RKO (cell line): ENCODE results near the gene PACS2.
A peak's percentile ranks its signal among the peaks of the same experiment; 100 is the strongest.
"Not testable (repeated sequence)": the region's sequence is repeated elsewhere in the genome, so short reads cannot be mapped to it uniquely, and the experiment has no call there.

ENCODE experiments used
- DNase-seq: peaks from one replicate; pipeline ENCODE4 v3.0.0-alpha.2; 2016; ENCODE audit warnings: low spot score

The PACS2 gene

DNA sequence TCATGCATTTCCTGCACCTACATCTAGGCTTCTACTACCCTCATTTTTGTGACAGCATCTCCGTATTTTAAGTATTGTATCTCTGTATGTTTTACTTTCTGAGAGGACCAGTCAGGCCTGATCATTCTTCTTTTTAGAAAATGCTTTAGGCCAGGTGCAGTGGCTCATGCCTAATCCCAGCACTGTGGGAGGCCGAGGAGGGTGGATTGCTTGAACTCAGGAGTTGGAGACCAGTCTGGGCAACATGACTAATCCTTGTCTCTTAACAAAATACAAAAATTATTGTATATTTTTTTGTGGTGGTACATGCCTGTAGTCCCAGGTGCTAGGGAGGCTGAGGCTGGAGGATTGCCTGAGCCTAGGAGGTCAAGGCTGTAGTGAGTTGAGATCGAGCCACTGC, 36.9 kb downstream of the PACS2 start:
- no peak for DNase-seq

DNA sequence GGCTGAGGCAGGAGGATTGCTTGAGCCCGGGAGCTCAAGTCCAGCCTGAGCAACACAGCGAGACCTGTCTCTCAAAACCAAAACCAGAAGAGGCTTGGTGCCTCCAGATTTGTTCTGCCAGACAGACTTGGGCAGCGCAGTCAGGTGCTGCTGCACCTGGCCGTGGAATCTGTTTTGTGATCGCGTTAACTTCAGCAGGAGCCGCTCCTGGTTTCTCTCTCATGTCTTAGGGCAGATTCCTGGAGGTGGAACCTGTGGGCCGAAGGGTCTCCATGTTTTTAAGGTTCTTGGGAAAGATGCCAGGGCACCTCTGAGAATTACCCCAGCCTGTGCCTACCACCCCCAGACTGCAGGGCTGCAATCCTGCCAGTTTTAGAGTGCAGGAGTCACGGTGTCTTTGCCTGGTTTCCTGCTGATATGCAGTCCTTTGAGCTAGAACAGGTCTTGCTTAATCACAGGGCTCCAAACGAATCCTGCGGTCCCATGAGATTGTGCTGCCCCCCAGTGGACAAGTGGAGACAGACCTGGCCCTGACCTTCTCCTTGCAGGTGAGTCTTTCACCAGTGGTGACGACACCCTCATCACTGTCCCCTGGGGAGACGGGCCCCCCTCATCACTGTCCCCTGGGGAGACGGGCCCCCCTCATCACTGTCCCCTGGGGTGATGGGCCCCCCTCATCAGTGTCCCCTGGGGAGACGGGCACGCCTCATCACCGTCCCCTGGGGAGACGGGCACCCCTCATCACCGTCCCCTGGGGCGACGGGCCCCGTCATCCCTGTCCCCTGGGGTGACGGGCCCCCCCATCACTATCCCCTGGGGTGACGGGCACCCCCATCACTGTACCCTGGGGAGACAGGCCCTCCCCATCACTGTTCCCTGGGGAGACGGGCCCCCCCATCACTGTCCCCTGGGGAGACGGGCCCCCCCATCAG, 37.6 kb downstream of the PACS2 start:
- peak; percentile 84 for DNase-seq

DNA sequence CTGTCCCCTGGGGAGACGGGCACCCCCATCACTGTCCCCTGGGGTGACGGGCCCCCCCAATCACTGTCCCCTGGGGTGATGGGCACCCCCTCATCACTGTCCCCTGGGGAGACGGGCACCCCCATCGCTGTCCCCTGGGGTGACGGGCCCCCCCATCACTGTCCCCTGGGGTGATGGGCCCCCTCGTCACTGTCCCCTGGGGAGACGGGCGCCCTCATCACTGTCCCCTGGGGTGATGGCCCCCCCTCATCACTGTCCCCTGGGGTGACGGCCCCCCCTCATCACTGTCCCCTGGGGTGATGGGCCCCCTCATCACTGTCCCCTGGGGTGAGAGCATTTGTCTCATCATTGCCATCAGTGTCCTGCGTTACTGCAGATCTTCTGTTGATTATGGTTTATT, 38.6 kb downstream of the PACS2 start:
- DNase-seq, result no peak

DNA sequence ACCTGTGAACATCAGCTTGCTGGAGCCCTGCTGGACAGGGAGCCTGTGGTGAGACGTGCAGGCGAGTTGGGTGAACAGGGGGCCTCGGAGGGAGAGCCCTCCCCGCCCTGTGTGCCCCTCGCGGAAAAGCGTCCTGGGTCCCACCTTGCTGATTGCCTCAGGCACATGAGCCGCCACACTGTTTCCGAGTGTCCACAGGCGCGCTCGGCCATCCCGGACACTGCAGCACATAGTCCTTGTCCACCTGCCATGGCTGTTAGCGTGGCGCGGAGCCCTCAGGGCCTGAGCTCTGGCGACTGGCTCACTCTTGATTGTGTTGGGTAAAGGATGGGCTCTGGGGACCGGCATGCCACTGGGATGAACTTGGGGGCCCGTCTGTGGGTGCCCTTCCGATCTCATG, 40.0 kb downstream of the PACS2 start:
- no peak for DNase-seq

DNA sequence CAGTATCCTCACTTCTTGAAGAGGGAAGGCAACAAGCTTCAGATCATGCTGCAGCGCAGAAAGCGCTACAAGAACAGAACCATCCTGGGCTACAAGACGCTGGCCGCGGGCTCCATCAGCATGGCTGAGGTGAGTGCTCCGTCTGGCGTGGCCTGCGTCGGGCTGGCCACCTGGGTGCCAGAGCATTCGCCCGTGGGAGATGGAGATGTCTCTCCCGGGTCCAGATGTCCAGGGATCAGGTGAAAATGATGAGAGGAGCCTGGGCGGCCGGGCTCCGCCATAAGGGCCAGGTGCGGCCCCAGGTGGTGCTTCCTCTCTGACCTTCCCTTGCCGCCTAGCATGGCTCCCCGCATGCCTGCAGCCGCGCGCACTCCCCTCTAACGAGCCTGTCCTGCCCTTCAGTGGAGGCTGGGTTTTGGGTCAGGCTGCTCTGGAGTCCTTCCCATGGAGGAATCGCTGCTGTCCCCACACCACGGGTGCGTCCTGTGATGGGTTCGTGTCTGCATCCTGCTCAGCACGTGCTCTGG, 40.6 kb downstream of the PACS2 start:
- DNase-seq, result no peak

DNA sequence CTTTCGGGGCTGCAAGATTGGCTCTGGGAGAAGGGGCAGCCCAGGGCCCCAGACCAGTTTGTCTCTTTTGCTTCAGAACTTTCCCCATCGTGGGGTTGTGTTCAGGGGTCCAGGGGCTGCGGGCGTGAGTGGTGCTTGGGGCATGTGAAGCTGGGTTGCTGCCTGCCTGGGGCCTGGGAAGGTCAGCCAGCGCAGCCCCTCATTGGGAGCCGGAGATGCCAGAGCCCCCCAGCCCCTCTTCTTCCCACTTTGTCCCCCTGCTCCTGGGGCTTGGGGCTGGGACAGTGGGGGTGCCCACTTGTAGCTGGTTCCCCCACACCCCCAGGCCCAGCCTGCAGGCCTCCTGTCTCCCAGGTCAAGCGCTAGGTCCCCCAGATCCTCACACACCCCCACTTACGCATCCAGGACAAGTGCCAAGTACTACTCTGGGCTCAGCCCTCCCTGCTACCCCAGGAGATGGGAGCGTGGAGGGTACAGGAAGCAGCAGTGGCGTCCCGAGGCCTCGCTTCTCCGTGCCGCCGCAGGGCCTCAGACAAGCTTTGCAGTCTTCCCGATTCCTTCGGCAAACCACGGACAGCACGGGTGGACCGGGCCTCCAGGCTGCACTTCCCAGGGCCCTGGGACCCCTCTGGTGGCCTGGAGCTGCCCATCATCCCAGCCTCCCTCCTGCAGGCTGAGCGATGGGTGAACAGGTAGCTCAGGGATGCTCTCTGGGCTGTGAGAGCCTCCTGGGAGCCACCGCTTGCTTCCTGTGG, 41.5 kb downstream of the PACS2 start:
- DNase-seq, result no peak

DNA sequence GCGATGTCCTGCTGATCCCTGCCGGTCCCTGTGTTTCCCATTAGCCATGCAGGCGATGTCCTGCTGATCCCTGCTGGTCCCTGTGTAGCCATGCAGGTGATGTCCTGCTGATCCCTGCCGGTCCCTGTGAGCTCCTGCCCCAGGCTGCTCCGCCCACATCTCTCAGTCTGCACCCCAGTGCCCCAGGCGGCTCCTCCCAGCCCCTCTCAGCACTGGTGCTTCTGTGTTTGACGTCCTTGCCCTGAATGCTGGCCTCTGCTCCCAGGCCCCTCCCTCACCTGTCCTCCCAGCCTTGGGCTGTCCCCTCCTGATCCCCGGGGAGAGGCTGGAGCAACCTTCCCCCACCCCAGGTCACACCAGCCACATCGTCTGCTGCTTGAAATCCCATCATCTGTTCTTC, 42.4 kb downstream of the PACS2 start:
- no peak for DNase-seq

DNA sequence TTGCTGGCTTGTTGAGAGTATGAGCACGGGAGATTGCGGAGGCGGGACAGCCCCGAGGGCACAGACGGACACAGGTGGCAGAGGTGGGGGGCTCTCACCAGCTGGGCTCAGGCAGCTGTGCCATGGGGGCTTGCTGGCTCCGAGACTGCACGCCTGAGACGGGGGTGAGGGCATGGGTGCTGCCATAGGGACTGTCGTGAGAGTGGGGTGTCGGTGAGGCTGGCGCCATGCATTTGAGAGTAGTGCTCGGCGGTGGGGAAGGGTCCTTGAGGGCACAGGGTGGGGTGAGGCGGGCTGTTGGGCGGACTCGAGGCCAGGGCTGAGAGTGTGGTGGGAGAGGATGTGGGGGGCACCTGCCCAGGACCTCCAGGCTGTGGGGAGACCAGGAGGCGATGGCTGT, 43.1 kb downstream of the PACS2 start:
- DNase-seq, result no peak

DNA sequence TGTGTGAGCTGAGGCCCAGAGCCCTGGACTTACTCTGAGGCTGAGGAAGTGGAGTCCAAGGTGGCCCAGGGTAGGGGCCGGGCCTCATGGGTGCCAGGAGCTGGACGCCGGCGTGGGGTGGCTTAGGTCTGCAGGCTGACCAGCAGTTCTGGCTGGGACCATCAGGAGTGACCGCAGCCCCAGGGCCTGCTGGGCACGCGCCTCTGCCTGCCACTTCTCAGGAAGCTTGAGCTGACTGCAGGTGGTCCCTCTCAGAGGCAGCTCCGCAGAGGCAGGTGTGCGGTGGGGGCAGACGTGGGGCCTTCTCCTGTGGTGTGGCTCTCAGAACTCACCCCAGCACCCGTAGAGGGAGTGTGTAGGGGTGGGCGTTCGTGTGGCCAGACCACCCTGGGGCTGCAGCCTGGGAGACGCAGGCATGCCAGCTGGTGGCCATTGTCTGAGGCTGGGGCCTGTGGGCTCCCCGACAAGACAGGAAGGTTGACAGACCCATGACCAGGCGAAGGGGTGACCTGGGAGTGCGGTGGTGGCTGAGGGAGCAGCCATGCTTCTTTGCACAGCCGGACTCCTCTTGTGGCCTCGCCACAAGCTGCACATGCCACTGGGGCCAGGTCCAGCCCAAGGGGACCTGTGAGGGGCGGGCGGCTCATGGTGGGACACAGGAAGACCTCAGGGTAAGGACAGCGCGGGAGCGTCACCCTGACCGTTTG, 43.7 kb downstream of the PACS2 start:
- no peak for DNase-seq

DNA sequence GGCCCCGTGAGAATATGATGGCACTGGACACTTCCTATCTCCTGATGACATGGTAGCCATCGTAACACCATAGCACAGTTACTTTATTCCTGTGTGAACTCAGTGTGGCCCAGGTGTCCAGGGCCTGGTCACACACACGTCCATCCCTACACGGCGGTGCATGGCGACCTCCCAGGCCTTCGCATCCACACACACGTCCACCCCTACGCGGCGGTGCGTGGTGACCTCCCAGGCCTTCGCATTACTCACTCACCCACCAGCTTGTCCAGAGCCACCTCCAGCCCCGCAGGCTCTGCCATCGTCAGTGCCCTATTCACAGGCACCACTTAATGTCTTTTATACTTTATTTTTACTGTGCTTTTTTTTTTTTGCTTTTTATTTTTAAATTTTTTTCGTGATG, 44.4 kb downstream of the PACS2 start:
- DNase-seq, result no peak

DNA sequence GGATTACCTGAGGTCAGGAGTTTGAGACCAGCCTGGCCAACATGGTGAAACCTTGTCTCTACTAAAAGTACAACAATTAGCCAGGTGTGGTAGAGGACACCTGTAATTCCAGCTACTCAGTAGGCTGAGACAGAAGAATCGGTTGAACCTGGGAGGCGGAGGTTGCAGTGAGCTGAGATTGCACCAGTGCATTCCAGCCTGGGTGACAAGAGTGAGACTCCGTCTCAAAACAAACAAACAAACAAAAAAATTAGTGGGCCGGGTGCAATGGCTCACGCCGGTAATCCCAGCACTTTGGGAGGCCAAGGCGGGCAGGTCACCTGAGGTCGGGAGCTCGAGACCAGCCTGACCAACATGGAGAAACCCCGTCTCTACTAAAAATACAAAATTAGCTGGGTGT, 46.9 kb downstream of the PACS2 start:
- DNase-seq, result not testable (repeated sequence)

DNA sequence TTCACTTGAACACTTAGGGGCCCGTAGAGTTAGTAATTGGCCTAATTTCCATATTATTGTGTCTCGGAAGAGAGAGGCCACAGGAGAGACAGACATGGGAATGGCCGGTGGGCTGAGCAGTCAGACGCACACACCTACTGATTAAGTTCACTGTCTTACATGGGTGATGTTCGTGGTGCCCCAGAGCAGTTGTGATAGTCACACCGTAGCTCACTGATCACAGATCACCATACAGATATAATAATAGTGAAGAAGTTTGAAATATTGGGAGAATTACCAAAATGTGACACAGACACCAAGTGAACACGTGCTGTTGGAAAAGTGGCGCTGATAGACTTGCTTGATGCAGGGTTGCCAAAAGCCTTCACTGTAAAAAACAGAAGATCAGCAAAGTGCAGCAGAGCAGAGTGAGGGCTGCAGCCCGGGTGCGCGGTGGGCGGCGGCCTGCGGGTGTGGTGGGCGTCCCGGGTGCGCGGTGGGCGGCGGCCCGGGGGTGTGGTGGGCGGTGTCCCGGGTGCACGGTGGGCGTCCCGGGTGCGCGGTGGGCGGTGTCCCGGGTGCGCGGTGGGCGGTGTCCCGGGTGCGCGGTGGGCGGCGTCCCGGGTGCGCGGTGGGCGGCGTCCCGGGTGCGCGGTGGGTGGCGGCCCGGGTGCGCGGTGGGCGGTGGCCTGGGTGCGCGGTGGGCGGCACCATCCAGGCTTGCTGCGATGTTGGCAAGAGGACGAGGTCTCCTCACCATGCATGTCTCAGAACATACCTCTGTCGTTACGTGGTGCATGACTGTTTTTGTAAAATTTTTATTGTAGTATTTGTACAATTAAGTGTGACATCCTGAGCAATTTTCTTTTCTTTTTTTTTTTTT, 49.5 kb downstream of the PACS2 start:
- DNase-seq, result no peak

DNA sequence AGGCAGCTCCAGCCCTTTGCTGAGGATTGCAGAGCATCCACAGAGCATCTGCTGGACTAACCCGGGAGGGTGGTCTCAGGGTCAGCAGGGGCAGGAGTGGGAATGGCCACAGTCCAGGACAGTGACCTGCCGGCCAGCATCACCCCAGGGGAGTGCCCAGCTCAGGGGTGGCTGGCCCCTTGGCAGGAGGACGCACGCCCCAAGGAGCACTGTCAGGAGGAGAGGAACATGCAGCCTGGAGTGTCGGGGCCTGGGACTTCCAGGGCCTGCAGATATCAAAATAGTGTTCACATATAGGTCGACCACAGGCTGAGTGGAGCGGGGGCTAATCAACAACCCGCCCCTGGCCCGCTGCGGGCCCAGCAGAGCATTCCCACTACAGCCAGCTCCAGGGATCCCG, 50.6 kb downstream of the PACS2 start:
- no peak for DNase-seq

DNA sequence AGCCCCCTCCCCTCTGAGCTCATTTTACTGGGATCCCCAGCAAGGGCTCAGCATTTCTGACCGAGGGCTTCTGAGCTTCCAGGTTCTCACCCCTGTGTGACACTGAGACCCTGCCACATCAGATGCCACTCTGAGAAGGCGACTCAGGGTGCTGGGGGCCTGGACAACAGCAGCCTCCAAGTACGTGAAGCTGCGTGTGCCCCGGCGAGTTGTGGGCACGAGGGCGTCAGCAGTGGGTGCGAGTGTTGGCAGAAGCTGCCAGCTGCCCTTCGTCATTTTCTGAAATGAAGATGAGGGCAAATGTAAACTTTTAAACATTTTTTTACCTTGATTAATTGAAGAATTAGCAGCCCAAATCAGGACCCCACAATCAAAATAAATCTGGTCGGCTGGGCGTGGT, 51.1 kb downstream of the PACS2 start:
- DNase-seq, result no peak

DNA sequence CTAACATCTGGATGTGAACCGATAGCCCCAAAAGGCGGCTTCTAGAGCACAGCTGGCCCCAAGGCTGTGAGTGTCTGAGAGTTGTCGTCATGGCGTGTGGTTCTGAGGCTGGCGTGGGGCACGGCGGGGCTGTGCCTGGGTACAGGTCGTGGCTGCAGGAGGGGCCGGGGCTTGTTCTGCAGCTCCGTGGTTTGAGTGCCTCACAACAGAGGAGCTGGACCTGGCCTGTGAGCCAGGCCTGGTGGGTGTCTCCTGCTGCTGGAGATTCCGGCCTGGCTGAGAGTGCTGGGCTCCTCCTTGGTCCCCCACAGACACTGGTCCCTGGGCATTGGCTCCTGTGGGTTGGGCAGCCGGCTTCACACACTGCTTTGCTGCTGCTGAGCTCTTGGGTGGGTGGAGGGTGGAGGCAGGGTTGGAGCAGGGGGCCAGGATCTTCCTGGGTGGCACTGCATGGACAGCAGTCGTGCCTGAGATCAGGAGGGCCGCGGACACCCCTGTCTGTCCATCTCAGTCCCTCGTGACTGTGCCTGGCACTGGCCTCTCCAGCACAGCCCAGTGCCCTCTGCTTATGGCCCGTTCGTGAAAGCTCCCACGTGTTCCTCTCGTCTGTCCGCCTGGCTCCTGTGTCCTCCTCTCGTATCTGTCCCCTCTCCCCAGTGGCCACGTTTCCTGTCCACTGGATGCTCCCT, 52.0 kb downstream of the PACS2 start:
- no peak for DNase-seq

DNA sequence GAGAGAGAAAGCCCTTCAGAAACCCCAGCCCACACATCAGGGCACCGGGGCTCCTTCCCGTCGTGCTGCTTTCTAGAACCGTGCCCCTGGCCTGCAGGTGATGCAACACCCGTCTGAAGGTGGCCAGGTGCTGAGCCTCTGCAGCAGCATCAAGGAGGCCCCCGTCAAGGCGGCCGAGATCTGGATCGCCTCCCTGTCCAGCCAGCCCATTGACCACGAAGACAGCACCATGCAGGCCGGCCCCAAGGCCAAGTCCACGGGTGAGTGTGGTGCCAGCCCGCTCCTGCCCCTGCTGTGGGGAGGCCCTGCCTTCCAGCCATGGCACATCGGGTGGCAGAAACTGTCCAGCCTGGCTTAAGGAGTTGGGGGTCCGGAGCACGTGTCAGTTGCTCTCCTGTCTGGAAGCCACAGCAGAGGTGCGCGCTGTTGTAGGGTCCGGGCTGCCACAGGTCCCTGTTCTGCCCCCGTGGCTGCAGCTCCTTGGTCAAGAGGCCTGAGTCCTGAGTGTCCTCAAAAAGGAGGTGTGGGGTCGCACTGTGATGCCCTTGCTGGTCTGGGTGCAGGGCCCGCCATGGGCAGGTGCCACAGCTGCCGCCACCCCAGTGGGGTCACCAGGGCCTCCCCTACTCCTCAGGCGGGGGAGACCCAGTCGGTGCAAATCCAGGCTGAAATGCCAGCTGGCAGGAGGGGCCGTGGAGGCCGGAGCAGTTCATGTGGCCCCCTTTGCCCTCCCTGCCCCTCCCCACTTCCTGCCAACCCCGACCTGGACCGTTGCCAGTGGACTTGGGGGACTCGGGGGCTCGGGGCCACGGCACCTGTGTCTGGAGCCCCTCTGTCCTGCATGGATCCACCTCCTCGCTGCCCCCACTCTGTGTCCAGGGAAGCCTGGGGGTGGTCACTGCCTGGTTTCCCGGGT, 52.8 kb downstream of the PACS2 start:
- no peak for DNase-seq

DNA sequence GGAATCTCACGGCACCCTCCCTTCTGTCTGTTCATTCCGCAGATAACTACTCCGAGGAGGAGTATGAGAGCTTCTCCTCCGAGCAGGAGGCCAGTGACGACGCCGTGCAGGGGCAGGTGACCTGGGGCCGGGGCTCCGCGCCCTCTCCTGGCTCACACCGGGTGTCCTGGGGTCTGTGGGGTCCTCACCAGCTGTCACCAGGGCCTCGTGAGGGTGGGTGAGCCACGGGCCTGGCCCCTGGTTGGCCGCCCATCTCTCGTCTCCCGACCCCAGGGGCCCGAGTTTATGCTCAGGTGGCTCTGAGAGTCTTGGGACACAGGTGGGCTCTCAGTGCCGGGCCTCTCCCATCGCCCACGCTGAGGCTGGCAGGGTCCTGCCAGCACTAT, 53.5 kb downstream of the PACS2 start:
- DNase-seq, result no peak

DNA sequence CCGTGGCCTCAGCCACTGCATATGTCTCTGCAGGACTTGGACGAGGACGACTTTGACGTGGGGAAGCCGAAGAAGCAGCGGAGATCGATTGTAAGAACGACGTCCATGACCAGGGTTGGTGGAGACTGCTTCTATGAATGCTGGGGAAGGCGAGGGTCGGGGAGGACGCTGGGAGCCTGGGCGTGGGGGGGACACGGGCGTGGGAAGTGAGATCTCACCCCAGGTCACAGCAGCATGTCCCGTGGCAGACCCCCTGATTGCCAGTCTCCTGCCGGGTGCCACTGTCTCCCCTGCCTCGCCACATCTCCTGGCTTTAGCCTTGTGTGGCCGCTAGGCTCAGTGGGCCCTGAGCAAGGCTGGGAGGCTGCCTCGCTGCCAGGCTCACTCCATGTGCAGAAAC, 53.9 kb downstream of the PACS2 start:
- DNase-seq, result no peak

DNA sequence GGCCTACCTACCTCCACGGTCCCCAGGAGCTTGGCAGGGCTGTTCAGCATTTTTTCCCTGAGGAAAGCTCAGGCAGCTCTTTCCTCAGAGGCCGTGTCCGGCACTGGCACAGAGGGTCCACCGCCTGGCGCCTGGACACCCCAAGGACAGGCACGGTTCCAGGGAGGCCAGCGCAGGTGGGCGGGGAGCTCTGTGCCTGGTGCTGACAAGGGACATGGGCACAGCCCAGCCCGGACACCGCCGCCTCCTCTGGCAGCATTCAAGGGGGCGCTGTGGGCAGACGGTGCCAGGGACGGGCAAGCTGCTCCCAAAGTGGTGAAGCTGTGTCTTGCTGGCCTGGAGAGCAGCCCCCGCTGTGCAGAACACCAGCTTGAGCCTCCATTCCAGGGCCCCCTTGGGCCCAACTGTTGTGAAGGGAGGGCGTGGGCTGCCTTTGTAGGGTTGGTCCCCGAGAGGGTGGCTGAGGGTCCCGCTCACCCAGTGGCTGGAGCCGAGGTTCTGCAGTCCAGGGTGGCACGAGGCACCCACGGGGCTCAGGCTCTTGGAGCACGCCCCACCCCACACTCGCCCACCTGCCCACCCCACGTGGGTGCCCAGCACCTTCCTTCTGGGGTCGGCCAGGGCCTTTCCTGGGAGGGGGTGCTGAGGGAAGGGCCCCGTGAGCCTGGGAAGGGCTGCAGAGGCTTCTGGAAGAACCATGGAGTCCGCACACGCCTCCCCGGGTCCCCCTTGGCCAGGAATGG, 54.5 kb downstream of the PACS2 start:
- DNase-seq, result no peak
